HG03064 (cell line): ENCODE measurements around the gene EMILIN1.

Experiments
- ATAC-seq: cut with Tn5 transposase; IDR thresholded peaks from one replicate; pipeline ENCODE4 v1.9.1; 2021; ENCODE audit warnings: low read depth; ENCODE audit not compliant: unreplicated experiment

Gene EMILIN1

DNA sequence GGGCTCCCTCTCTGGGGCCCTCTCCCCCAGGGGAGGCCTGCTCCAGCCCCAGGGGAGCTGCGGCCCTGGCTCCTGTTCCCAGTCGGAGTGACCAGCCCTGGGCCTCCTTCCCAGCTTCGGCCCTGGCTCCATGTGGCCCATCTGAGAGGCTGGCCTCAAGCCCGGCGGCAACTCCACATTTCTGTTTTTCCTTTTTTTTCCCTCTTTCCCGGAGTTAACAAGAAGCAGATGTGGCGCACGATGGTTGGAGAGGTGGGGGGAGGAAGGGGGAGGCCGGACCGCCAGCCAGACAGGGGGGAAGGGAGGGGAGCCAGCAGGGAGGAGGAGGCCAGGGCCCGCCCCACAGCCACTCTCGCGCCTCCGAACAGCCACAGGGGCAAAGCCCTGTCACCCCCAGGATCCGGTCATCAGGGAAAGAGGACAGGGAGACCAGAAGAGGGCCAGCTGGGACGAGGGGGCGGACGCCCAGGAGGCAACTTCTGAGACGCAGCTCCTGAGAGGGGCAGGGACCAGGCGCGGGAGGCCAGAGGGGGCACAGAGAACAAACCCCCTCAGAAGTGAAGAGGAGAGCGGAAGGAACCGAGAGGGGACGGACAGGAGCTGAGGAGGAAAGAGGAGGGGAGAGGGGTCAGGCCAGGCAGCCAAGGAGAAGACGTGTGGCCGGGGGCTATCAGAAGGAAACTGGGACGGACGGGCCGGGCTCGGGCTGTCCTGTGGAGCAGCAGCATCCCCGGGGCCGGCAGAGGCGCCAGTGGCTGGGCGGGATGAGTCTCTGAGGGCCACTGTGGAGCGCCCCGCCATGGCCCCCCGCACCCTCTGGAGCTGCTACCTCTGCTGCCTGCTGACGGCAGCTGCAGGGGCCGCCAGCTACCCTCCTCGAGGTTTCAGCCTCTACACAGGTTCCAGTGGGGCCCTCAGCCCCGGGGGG lies at the start of gene EMILIN1:
Gene EMILIN1 (plus strand): TSS at position 349 of the 928 bp plus-strand sequence. CDS start 451 bp downstream, at position 800.
- ATAC-seq: no peak

DNA sequence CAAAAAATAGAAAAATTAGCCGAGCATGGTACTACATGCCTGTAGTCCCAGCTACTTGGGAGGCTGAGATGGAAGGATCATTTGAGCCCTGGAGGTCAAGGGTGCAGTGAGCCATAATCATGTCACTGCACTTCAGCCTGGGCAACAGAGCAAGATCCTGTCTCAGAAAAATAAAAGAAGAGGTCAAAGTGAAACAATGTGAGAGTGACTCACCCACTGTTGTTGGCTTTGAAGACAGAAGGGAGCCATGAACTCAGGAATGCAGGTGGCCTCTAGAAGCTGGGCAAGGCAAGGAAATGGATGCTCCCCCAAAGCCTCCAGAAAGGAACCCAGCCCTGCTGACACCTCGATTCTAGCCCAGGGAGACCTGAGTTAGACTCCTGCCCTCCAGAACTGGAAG lies 49.4 kb upstream of the EMILIN1 start:
- ATAC-seq: no peak

- peak; percentile 85 for ATAC-seq
Observed at GRCh38 chr2:27032495-27033252, 45.7 kb upstream of the EMILIN1 start, which contains the start of gene TMEM214. TSS of gene TMEM214 (plus strand) at chr2:27032965. CDS start at chr2:27033016, 51 bp downstream.

- peak; percentile 14 for ATAC-seq
Observed at GRCh38 chr2:27033253-27033852, 45.1 kb upstream of the EMILIN1 start.

DNA sequence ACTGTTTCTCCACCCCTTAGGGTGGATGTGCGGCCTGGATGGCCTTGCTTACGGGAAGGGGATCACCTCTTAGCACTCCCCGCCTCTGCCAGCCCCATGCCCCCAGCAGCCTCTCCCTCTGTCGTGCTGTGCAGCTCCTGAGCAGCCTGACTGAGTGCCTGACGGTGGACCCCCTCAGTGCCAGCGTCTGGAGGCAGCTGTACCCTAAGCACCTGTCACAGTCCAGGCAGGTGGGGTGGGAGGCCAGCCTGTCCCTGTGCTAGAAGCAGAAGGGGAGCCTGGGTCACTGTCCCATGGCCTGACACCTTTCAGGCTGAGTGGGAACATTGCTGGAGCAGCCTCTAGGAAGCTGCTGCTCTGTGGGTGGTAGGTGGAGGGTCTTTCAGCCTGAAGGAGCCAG lies 40.4 kb upstream of the EMILIN1 start:
- no peak for ATAC-seq

GRCh38 chr2:27038631-27039339 lies 39.6 kb upstream of the EMILIN1 start:
- ATAC-seq: no peak

GRCh38 chr2:27039426-27039825 lies 39.0 kb upstream of the EMILIN1 start:
- ATAC-seq: no peak

DNA sequence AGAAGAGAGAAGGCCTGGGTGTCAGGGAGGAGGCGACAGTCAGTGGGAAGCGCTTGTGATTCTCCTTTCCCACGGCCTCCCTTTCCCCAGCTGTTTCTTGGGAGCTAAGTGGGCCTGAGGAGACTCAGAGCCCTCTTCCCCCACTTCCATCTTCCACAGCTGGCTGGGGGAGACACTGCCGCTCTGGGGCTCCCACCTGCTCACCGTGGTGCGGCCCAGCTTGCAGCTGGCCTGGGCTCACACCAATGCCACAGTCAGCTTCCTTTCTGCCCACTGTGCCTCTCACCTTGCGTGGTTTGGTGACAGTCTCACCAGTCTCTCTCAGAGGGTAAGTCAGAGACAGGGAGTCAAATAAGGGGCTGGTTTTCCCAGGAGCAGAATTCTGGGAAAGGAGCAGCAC lies 38.5 kb upstream of the EMILIN1 start:
- ATAC-seq: no peak

DNA sequence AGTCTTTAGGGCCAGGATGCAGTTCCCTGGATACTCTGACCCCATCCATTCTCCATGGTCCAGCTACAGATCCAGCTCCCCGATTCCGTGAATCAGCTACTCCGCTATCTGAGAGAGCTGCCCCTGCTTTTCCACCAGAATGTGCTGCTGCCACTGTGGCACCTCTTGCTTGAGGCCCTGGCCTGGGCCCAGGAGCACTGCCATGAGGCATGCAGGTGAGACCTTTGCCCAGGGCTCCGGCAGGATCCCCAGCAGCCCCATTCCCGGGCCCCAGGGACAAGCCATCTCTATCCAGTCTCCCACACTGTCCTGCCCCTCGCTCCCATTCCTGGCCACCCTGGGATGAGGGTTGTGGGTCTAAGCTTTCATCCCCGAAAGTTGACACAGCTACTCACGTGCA lies 38.1 kb upstream of the EMILIN1 start:
- ATAC-seq: no peak

DNA sequence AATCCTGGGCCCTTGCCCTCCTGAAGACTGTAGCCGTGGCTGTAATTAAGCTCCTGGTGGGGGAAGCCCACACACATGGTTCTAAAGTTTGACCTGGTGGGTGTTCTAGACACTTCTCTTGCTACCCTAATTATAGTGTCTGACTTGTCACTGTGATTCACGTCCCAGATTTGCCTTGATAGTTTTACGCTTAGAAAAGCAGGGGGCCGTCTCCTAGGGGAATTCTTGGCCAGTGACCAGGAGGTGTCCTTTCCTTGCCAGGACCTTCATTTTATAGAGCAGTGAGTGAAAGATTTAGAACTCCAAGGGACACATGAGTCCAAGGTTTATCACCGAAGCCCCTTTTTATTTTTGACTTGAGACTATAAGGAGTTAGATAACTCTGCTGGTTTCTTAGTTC lies 36.7 kb upstream of the EMILIN1 start:
- ATAC-seq: no peak

DNA sequence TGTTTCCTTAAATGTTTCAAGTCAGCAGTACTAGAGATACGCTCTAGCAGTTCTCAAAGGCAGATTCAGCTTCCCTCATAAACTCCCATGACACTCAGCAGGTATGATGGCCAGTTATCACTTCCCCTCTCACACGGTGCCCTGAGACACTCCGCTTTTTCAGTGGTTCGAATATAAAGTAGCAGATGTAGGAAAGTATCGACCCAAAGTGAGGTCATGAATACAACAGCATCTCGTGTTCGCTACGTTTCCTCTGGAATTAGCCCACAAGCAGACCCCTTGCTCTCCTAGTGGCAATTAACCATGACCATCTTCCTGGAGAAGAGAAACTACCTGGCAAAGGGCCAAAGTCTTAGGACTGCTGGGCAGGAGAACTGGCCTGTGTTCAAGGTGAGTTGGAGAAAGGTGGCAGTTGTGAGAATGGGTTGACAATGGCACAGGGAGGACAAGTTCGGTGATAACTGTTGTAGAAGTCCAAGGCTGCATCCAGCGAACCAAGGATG lies 36.2 kb upstream of the EMILIN1 start:
- peak; percentile 65 for ATAC-seq

- ATAC-seq: no peak
Observed at GRCh38 chr2:27042985-27043634, 35.3 kb upstream of the EMILIN1 start.

DNA sequence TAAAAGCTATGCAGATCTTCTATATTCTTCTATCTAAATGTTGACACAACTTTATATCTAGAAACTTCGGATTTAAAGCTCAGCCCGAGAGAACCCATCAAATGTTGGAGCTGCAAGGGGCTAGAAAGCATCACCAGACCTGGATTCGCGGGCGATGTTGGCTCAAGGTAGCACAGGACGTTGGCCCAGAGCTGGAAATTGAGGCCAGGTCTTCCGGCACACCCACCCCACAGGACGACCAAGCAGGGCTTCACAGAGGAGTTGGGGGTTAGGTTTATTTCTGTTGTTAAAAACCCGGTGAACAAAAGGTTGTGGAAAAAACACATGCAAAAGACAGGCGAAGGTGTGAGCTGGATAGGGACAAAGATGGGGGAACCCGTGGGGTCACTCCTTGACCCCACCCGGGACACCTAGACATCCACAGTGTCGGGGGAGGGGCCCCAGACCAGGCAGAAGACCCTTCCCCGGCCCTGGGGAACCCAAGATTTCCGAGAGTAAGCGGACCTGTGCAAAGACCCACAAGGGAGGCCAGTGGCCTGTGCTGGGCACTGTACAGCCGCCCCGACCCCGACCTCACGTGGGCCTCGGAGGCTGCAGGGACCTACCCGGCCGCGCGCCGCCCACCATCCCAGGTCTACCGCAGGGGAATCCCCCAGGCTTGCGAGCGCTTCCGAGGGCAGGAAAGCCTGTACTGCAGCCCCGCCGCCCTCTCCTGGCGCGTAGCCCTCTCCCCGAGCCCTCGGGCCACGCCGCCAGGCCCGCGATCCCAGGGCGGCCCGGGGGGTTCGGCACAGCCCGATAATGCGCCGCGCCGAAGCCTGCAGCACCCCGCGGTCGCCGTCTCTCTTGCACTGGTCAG lies 28.8 kb upstream of the EMILIN1 start:
- ATAC-seq: peak; percentile 34

GRCh38 chr2:27050281-27050995 lies 28.0 kb upstream of the EMILIN1 start:
- peak; percentile 49 for ATAC-seq

DNA sequence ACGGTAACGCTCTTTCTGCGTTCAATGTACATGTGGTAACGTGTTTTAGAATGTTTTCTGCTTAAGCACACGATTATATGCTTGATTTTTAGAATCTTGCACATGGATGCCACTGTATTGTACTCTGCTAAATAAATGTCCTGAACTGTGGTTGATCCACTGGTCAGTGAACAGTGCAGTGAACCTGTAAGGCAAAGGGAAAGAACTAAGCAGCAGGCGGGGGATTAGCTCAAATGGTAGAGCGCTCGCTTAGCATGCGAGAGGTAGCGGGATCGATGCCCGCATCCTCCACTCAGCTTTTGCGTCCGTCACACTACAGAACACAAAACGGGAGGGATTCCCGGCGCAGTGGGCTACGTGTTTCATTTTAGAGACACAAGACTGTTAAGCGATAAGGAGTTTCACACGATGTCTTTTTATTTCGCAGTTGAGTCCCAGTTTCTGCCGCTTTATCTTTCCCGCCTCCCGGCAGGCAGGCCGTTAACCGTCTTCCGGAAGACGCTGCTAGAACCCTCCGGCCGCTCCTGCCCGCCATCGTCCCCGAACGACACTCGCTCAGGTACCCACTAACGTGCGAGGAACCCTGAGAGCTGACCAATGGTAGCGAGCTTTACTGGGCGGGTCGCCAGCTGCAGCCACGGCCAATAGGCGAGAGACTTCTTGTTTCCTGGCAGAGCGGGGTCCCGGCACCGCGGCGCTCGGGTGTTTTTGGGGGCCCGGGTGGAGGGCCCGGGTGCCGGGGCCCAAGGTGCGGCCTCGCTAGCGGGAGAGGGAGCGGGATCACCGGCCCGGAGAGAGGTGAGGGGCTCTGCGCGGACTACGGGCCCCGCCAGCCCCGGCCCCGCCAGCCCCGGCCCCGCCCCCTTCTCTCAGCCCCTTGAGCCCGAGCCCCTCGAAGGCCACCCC lies 27.2 kb upstream of the EMILIN1 start, which contains the start of gene AGBL5:
Gene AGBL5 (plus strand): TSS at position 673 of the 906 bp plus-strand sequence. CDS start 1,291 bp downstream, outside the sequence.
- peak; percentile 56 for ATAC-seq

- ATAC-seq: no peak
Observed at GRCh38 chr2:27051902-27052645, 26.3 kb upstream of the EMILIN1 start.
